Measurements from ENCODE around the gene C1QTNF5.

DNA sequence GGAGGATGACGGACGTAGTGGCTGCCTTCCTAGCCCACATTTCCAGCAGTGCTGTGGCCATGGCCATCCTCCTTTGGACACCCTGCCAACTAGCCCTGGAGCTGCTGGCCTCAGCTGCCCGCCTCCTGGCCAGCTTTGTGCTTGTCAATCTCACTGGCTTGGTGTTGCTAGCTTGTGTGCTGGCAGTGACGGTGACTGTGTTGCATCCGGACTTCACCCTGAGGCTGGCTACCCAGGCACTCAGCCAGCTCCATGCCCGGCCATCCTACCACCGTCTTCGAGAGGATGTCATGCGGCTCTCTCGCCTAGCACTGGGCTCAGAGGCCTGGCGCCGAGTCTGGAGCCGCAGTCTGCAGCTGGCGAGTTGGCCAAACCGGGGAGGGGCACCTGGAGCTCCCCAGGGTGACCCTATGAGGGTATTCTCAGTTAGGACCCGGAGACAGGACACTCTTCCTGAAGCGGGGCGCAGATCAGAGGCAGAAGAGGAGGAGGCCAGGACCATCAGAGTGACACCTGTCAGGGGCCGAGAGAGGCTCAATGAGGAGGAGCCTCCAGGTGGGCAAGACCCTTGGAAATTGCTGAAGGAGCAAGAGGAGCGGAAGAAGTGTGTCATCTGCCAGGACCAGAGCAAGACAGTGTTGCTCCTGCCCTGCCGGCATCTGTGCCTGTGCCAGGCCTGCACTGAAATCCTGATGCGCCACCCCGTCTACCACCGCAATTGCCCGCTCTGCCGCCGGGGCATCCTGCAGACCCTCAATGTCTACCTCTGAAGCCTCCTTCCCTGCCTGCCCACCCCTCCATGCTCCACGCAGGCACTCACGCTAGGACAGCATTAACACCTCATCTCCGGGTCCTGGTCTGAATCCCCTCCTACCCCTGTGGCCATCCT lies 4.8 kb downstream of the C1QTNF5 start:
- TF ChIP-seq ESRRA (IDR thresholded peaks at IDR 0.05; ENCODE audit: borderline replicate concordance, low read length), result no peak
- TF ChIP-seq, protein P1, sequence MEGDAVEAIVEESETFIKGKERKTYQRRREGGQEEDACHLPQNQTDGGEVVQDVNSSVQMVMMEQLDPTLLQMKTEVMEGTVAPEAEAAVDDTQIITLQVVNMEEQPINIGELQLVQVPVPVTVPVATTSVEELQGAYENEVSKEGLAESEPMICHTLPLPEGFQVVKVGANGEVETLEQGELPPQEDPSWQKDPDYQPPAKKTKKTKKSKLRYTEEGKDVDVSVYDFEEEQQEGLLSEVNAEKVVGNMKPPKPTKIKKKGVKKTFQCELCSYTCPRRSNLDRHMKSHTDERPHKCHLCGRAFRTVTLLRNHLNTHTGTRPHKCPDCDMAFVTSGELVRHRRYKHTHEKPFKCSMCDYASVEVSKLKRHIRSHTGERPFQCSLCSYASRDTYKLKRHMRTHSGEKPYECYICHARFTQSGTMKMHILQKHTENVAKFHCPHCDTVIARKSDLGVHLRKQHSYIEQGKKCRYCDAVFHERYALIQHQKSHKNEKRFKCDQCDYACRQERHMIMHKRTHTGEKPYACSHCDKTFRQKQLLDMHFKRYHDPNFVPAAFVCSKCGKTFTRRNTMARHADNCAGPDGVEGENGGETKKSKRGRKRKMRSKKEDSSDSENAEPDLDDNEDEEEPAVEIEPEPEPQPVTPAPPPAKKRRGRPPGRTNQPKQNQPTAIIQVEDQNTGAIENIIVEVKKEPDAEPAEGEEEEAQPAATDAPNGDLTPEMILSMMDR (IDR thresholded peaks at IDR 0.05), result no peak
- no peak for TF ChIP-seq RAD21 (conservative IDR thresholded peaks at IDR 0.05 in 1 of 2, IDR thresholded peaks at IDR 0.05 in 1 of 2)
- TF ChIP-seq TP53 (CRISPR knock-in tag; IDR thresholded peaks at IDR 0.05), result no peak
- TF ChIP-seq, protein P2, sequence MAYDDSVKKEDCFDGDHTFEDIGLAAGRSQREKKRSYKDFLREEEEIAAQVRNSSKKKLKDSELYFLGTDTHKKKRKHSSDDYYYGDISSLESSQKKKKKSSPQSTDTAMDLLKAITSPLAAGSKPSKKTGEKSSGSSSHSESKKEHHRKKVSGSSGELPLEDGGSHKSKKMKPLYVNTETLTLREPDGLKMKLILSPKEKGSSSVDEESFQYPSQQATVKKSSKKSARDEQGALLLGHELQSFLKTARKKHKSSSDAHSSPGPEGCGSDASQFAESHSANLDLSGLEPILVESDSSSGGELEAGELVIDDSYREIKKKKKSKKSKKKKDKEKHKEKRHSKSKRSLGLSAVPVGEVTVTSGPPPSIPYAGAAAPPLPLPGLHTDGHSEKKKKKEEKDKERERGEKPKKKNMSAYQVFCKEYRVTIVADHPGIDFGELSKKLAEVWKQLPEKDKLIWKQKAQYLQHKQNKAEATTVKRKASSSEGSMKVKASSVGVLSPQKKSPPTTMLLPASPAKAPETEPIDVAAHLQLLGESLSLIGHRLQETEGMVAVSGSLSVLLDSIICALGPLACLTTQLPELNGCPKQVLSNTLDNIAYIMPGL (CRISPR knock-in tag; IDR thresholded peaks at IDR 0.05; ENCODE audit: borderline replicate concordance), result no peak
- TF ChIP-seq, protein P3, sequence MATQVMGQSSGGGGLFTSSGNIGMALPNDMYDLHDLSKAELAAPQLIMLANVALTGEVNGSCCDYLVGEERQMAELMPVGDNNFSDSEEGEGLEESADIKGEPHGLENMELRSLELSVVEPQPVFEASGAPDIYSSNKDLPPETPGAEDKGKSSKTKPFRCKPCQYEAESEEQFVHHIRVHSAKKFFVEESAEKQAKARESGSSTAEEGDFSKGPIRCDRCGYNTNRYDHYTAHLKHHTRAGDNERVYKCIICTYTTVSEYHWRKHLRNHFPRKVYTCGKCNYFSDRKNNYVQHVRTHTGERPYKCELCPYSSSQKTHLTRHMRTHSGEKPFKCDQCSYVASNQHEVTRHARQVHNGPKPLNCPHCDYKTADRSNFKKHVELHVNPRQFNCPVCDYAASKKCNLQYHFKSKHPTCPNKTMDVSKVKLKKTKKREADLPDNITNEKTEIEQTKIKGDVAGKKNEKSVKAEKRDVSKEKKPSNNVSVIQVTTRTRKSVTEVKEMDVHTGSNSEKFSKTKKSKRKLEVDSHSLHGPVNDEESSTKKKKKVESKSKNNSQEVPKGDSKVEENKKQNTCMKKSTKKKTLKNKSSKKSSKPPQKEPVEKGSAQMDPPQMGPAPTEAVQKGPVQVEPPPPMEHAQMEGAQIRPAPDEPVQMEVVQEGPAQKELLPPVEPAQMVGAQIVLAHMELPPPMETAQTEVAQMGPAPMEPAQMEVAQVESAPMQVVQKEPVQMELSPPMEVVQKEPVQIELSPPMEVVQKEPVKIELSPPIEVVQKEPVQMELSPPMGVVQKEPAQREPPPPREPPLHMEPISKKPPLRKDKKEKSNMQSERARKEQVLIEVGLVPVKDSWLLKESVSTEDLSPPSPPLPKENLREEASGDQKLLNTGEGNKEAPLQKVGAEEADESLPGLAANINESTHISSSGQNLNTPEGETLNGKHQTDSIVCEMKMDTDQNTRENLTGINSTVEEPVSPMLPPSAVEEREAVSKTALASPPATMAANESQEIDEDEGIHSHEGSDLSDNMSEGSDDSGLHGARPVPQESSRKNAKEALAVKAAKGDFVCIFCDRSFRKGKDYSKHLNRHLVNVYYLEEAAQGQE (IDR thresholded peaks at IDR 0.05), result no peak
- TF ChIP-seq ZSCAN20 (CRISPR knock-in tag; IDR thresholded peaks at IDR 0.05), result no peak
- TF ChIP-seq, protein P4, sequence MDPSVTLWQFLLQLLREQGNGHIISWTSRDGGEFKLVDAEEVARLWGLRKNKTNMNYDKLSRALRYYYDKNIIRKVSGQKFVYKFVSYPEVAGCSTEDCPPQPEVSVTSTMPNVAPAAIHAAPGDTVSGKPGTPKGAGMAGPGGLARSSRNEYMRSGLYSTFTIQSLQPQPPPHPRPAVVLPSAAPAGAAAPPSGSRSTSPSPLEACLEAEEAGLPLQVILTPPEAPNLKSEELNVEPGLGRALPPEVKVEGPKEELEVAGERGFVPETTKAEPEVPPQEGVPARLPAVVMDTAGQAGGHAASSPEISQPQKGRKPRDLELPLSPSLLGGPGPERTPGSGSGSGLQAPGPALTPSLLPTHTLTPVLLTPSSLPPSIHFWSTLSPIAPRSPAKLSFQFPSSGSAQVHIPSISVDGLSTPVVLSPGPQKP (IDR thresholded peaks at IDR 0.05; ENCODE audit: low read depth, low read length), result no peak
- TF ChIP-seq MYC (IDR thresholded peaks at IDR 0.05; ENCODE audit: borderline replicate concordance, low read length), result no peak
- no peak for TF ChIP-seq SMC3 (IDR thresholded peaks at IDR 0.05)
